Calu3 (cell line): ENCODE measurements around the gene SAMD1. TPM values are rescaled to one million over a fixed set of nuclear protein-coding genes. Genes with fewer than 3 reads are reported as not detected.
"Not testable (repeated sequence)": the region's sequence is repeated elsewhere in the genome, so short reads cannot be mapped to it uniquely, and the experiment has no call there.

Experiments
- BruUV-seq: library from RNA; stranded (reverse); fragments of 400-500 nt; replicated peaks from 2 replicates; lab custom pipeline; 2021; lab: Mats Ljungman, UMichigan
- CTCF ChIA-PET: fragments of 300-600 bp; sonication (Branson Sonifier 250); formaldehyde crosslinking; loops from one replicate; lab custom pipeline; 2022; ENCODE audit warnings: antibody characterized with exemption; lab: Charles Lee
- DNase-seq: peaks from one replicate; pipeline ENCODE4 v3.0.0; 2022
- H3K27ac Mint-ChIP-seq: one replicate; pipeline ENCODE4 v1.8.0; 2022; ENCODE audit warnings: mixed read lengths; ENCODE audit not compliant: unreplicated experiment
- H3K27me3 Mint-ChIP-seq: one replicate; pipeline ENCODE4 v1.8.0; 2022; ENCODE audit warnings: mixed read lengths; ENCODE audit not compliant: unreplicated experiment
- H3K36me3 Mint-ChIP-seq: one replicate; pipeline ENCODE4 v1.8.0; 2022; ENCODE audit warnings: mild to moderate bottlenecking, moderate library complexity, mixed read lengths; ENCODE audit not compliant: insufficient read depth, unreplicated experiment
- H3K4me1 Mint-ChIP-seq: one replicate; pipeline ENCODE4 v1.8.0; 2022; ENCODE audit warnings: mild to moderate bottlenecking, low read depth, mixed read lengths; ENCODE audit not compliant: unreplicated experiment
- H3K4me3 Mint-ChIP-seq: one replicate; pipeline ENCODE4 v1.8.0; 2022; ENCODE audit warnings: mild to moderate bottlenecking, low read depth, moderate library complexity, mixed read lengths; ENCODE audit not compliant: unreplicated experiment
- H3K9me3 Mint-ChIP-seq: one replicate; pipeline ENCODE4 v1.8.0; 2022; ENCODE audit warnings: low read depth, mixed read lengths; ENCODE audit not compliant: unreplicated experiment
- CTCF ChIP-seq: fragments of 200-600 bp; IDR thresholded peaks from one replicate; pipeline ENCODE4 v1.8.0; 2022; ENCODE audit warnings: antibody characterized with exemption; ENCODE audit not compliant: unreplicated experiment
- intact Hi-C: fragments of 100-400 bp; cut with micrococcal nuclease; formaldehyde crosslinking; loops from one replicate; pipeline ENCODE4 v1.10.0; 2022; ENCODE audit not compliant: unreplicated experiment
- total RNA-seq: library from RNA; stranded (reverse); gene quantifications from 2 replicates; pipeline ENCODE4 v1.2.3, GENCODE V29; 2022

The SAMD1 gene
- total RNA-seq, 1 experiment from 2014 or later, result 41.1 TPM

GRCh38 chr19:14051980-14052379 is 38.6 kb downstream of the SAMD1 start:
- H3K27ac Mint-ChIP-seq, result no peak overlapping the region
- no peaks in the 10 kb centered on the region for H3K27me3 Mint-ChIP-seq
- H3K4me1 Mint-ChIP-seq, result no peaks in the 10 kb centered on the region
- H3K36me3 Mint-ChIP-seq, result peaks cover 24% of the 10 kb centered on the region
- no peak overlapping the region for H3K4me3 Mint-ChIP-seq
- BruUV-seq, result no TSS peak
- H3K9me3 Mint-ChIP-seq, result no peaks in the 10 kb centered on the region
- TF ChIP-seq CTCF, result no peak
- no peak for DNase-seq
- intact Hi-C loops, result no loop called here
- CTCF ChIA-PET, result no interaction called here

GRCh38 chr19:14050961-14051360 is 39.6 kb downstream of the SAMD1 start:
- H3K27me3 Mint-ChIP-seq, H3K27ac Mint-ChIP-seq, H3K4me1 Mint-ChIP-seq, DNase-seq, intact Hi-C loops, BruUV-seq, H3K4me3 Mint-ChIP-seq, CTCF ChIA-PET, H3K9me3 Mint-ChIP-seq: not testable (repeated sequence)
- peaks cover 24% of the 10 kb centered on the region for H3K36me3 Mint-ChIP-seq

- Mint-ChIP-seq H3K36me3 (peaks cover 20% of the 10 kb centered on the region), H3K27ac (no peak overlapping the region), H3K9me3 (no peaks in the 10 kb centered on the region), H3K27me3 (no peaks in the 10 kb centered on the region), H3K4me3 (no peak overlapping the region), H3K4me1 (no peaks in the 10 kb centered on the region)
- no TSS peak for BruUV-seq
- intact Hi-C loops, result no loop called here
- CTCF ChIA-PET, result no interaction called here
- no peak for TF ChIP-seq CTCF
- no peak for DNase-seq
These were observed 40.0 kb downstream of the SAMD1 start for GRCh38 chr19:14050512-14050911.

GRCh38 chr19:14048443-14049153 is 42.0 kb downstream of the SAMD1 start:
- Mint-ChIP-seq H3K9me3 (no peaks in the 10 kb centered on the region), H3K4me3 (no peak overlapping the region), H3K4me1 (no peaks in the 10 kb centered on the region), H3K36me3 (peaks cover 12% of the 10 kb centered on the region), H3K27me3 (no peaks in the 10 kb centered on the region), H3K27ac (no peak overlapping the region)
- CTCF ChIA-PET, result interaction anchor here (0.7 to 0.9 kb wide), 3 partner anchors 17 to 107 kb away, joined by 3 to 4 read pairs (median 3); partner anchors contain the start of gene IL27RA
- TF ChIP-seq CTCF, result peak; percentile 81
- no TSS peak for BruUV-seq
- DNase-seq, result peak; percentile 54
- intact Hi-C loops, result no loop called here

GRCh38 chr19:14047866-14048265 is 42.7 kb downstream of the SAMD1 start:
- H3K27ac Mint-ChIP-seq, H3K4me3 Mint-ChIP-seq, BruUV-seq, H3K4me1 Mint-ChIP-seq, DNase-seq, intact Hi-C loops, H3K9me3 Mint-ChIP-seq, H3K27me3 Mint-ChIP-seq: not testable (repeated sequence)
- CTCF ChIA-PET, result interaction anchor here (0.7 to 0.9 kb wide), 2 partner anchors 16 to 27 kb away, joined by 4 read pairs; partner anchors contain the start of gene IL27RA
- peaks cover 12% of the 10 kb centered on the region for H3K36me3 Mint-ChIP-seq
